Adrenal gland (tissue), 12 donors: ENCODE results near the gene DLG2. TPM values are rescaled to one million over a fixed set of nuclear protein-coding genes. Genes with fewer than 3 reads are reported as not detected.

Experiments
- DNase-seq, 7 donors: peaks; one replicate each; pipeline ENCODE4 v3.0.0-alpha.2; 2019 to 2020
- H3K27ac ChIP-seq, 5 donors: fragments of 200-600 bp; sonication (generic) in 4 of 5; 1 replicate in 3 of 5; 2 replicates in 2 of 5; pipeline versions ENCODE4 v1.5.1 to v1.8.0; 2016 to 2020; ENCODE audit warnings: mild to moderate bottlenecking in 1 of 5
- H3K27me3 ChIP-seq: fragments of 200-600 bp; 2 replicates; pipeline ENCODE4 v1.8.0; 2021
- H3K36me3 ChIP-seq, 2 donors: fragments of 200-600 bp; replicated peaks in 1 of 2; 1 replicate in 1 of 2; 2 replicates in 1 of 2; pipeline versions ENCODE4 v1.5.1 to v1.8.0; 2018 to 2022
- H3K4me1 ChIP-seq, 2 donors: fragments of 200-600 bp; replicated peaks in 1 of 2; 1 replicate in 1 of 2; 2 replicates in 1 of 2; pipeline versions ENCODE4 v1.5.1 to v1.8.0; 2018 to 2021
- H3K4me3 ChIP-seq, 4 donors: fragments of 200-600 bp; sonication (generic) in 3 of 4; one replicate each; pipeline ENCODE4 v1.5.1; 2016 to 2018
- H3K9me3 ChIP-seq, 3 donors: fragments of 200-600 bp; sonication (generic) in 1 of 3; replicated peaks in 1 of 3; 1 replicate in 2 of 3; 2 replicates in 1 of 3; pipeline versions ENCODE4 v1.5.1 to v1.8.0; 2016 to 2021
- POLR2A ChIP-seq, 2 donors: fragments of 450-650 bp; IDR thresholded peaks; one replicate each; pipeline ENCODE4 v1.6.1; 2017; ENCODE audit warnings: antibody characterized with exemption in 2 of 2, mild to moderate bottlenecking in 2 of 2, moderate library complexity in 1 of 2
- WGBS, 4 donors: extraction: QIAGEN DNeasy Blood & Tissue Kit in 2 of 4; methylation state at CpG; one replicate each; pipeline versions ENCODE4 v1.1.5 to v1.1.7; 2013 to 2017; 5-methylcytosine and 5-hydroxymethylcytosine counted together
- intact Hi-C, 2 donors: fragments of 100-400 bp; cut with DNase I; formaldehyde crosslinking; loops; one replicate each; pipeline versions ENCODE4 v1.14.1 to v1.15.0; 2022 to 2023
- polyA plus RNA-seq, 3 donors: library from polyadenylated mRNA; stranded (reverse); fragments of 200-250 nt in 2 of 3; fragments of 350-450 nt in 1 of 3; fragmentation: Illumina TruSeq in 1 of 3; extraction: RNeasy Lipid Tissue Mini Kit (QIAGEN cat#74804) in 1 of 3; gene quantifications; one replicate each; pipeline ENCODE4 v1.2.3, GENCODE V29; 2013 to 2014
- total RNA-seq, 9 donors: library from RNA; depleted of rRNA in 4 of 9; stranded (reverse); fragments of >200 nt in 4 of 9; fragments of 120-200 nt in 1 of 9; fragmentation: NEBNext Ultra II Directional in 1 of 9; extraction: Animal tissue kit (Norgen Biotek cat#: 25700) in 1 of 9; gene quantifications; one replicate each; pipeline versions ENCODE4 v1.1.0 to v1.2.4, GENCODE V29; 2013 to 2023
- TF ChIP-seq, protein P1 (sequence below), 6 experiments: fragments of 450-650 bp in 4 of 6; fragments of 200-600 bp in 2 of 6; sonication (generic) in 1 of 6; IDR thresholded peaks; 1 replicate in 5 of 6; 2 replicates in 1 of 6; pipeline versions ENCODE4 v1.5.1 to v1.8.0; 2016 to 2021; ENCODE audit warnings: antibody characterized with exemption in 6 of 6, mild to moderate bottlenecking in 2 of 6, moderate library complexity in 1 of 6
- donor health status: healthy with polysubstance abuse.
- donor health status: Bipolar disorder and iron deficiency.
- donor health status: DM: yes; HTN: yes; CAD: no.
- donor health status: DM: no; HTN: no; CAD: no.
- donor health status: DM: no; HTN: no; CAD: no.
- donor health status: DM: yes; HTN: yes; CAD: no.

Gene DLG2
- total and polyA plus RNA-seq, 12 donors = 8.3 to 101 (median 37.5) TPM

DNA sequence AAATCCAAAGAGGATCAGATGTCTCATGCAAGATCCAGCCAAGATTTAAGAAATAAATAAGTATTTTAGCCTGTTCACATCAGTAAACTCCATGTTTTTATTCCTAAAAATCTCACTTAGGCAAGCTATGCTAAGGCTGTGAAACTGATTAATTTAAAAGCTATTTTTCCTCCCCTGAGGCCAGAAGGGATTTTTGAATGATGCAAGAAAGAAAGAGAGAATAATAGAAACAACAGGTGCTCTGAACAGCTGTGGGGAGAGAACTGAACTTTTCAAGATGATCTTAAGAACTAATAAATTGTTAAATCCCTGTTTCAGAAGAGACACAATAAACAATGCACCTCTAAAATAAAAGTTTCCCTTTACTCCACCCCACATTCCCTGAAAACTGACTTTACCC is 241.6 kb downstream of the DLG2 start:
- no peaks in the 10 kb centered on the region for H3K4me1 ChIP-seq
- H3K36me3 ChIP-seq = no peaks in the 10 kb centered on the region
- no peaks in the 10 kb centered on the region for H3K9me3 ChIP-seq
- TF ChIP-seq, protein P1, sequence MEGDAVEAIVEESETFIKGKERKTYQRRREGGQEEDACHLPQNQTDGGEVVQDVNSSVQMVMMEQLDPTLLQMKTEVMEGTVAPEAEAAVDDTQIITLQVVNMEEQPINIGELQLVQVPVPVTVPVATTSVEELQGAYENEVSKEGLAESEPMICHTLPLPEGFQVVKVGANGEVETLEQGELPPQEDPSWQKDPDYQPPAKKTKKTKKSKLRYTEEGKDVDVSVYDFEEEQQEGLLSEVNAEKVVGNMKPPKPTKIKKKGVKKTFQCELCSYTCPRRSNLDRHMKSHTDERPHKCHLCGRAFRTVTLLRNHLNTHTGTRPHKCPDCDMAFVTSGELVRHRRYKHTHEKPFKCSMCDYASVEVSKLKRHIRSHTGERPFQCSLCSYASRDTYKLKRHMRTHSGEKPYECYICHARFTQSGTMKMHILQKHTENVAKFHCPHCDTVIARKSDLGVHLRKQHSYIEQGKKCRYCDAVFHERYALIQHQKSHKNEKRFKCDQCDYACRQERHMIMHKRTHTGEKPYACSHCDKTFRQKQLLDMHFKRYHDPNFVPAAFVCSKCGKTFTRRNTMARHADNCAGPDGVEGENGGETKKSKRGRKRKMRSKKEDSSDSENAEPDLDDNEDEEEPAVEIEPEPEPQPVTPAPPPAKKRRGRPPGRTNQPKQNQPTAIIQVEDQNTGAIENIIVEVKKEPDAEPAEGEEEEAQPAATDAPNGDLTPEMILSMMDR (IDR thresholded peaks at IDR 0.05) = no peak
- no peak for TF ChIP-seq POLR2A (IDR thresholded peaks at IDR 0.05)
- H3K4me3 ChIP-seq = no peak overlapping the region
- H3K27me3 ChIP-seq = no peaks in the 10 kb centered on the region
- intact Hi-C loops = no loop called here
- no peak overlapping the region for H3K27ac ChIP-seq
- no peak for DNase-seq

- DNase-seq = no peak
- Histone ChIP-seq H3K27me3 (no peaks in the 10 kb centered on the region), H3K9me3 (no peaks in the 10 kb centered on the region), H3K4me1 (no peaks in the 10 kb centered on the region), H3K27ac (no peak overlapping the region), H3K4me3 (no peak overlapping the region), H3K36me3 (no peaks in the 10 kb centered on the region)
- 65 to 77% (median 71%) methylated on average over 1 of the region's 1 CpG for WGBS, 4 donors
- TF ChIP-seq POLR2A (IDR thresholded peaks at IDR 0.05) = no peak
- TF ChIP-seq, protein P1 (IDR thresholded peaks at IDR 0.05) = no peak
- intact Hi-C loops = no loop called here
Observed at GRCh38 chr11:85385111-85385510, 242.0 kb downstream of the DLG2 start.

GRCh38 chr11:85379066-85379465 is 248.1 kb downstream of the DLG2 start:
- H3K27me3 ChIP-seq = no peaks in the 10 kb centered on the region
- H3K36me3 ChIP-seq = no peaks in the 10 kb centered on the region
- no peaks in the 10 kb centered on the region for H3K9me3 ChIP-seq
- no peaks in the 10 kb centered on the region for H3K4me1 ChIP-seq
- H3K27ac ChIP-seq = no peak overlapping the region
- intact Hi-C loops = no loop called here
- no peak for DNase-seq
- H3K4me3 ChIP-seq = no peak overlapping the region
- TF ChIP-seq, protein P1 (IDR thresholded peaks at IDR 0.05) = no peak
- TF ChIP-seq POLR2A (IDR thresholded peaks at IDR 0.05) = no peak
- whole genome bisulfite sequencing, 4 donors = 78 to 94% (median 87%) methylated on average over 2 of the region's 2 CpGs

GRCh38 chr11:85377901-85378300 is 249.2 kb downstream of the DLG2 start:
- Histone ChIP-seq H3K4me1 (no peaks in the 10 kb centered on the region), H3K27me3 (no peaks in the 10 kb centered on the region), H3K36me3 (no peaks in the 10 kb centered on the region), H3K9me3 (no peaks in the 10 kb centered on the region), H3K4me3 (no peak overlapping the region), H3K27ac (no peak overlapping the region)
- DNase-seq = no peak
- TF ChIP-seq POLR2A (IDR thresholded peaks at IDR 0.05) = no peak
- TF ChIP-seq, protein P1 (IDR thresholded peaks at IDR 0.05) = no peak
- intact Hi-C loops = no loop called here
